ENCODE results near the gene LRRC17. TPM values are rescaled to one million over a fixed set of nuclear protein-coding genes. Genes with fewer than 3 reads are reported as not detected.
A peak's percentile ranks its signal among the peaks of the same experiment; 100 is the strongest.

LRRC17 gene
- total RNA-seq, 6 experiments from 2014 or later: 0.64 to 1.8 (median 1.3) TPM

DNA sequence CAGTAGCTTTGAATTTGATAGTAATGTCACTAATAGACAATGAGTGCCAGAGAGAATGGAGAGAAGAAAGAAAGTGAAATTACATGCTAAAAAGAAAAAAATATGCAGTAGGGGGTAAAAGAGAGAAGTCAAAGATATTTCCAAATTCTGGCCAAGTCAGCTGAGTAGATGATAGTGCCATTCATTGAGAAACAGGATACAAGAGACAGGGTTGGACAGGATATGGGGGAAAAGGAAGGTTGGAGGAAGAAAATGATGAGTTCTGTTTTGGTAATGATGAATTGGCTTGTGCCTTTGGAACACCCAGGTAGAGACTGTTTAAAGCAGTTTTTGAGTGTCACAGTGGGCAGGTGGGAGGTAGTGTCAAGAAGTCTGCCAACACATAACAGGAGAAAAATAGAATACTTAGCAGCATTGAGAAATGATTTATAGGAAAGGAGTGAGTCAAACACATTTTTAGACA lies 78.3 kb downstream of the LRRC17 start:
- H3K9me3 ChIP-seq: no peaks in the 10 kb centered on the region
- no peak for DNase-seq
- peaks cover 0 to 15% (median 0%) of the 10 kb centered on the region in 4 donors for H3K4me1 ChIP-seq
- H3K4me3 ChIP-seq: no peak overlapping the region
- ATAC-seq: no peak
- H3K36me3 ChIP-seq: no peaks in the 10 kb centered on the region
- H3K27me3 ChIP-seq: no peaks in the 10 kb centered on the region
- intact Hi-C loops (cut with DNase I): no loop called here
- H3K27ac ChIP-seq: no peak overlapping the region
- TF ChIP-seq, protein P1, sequence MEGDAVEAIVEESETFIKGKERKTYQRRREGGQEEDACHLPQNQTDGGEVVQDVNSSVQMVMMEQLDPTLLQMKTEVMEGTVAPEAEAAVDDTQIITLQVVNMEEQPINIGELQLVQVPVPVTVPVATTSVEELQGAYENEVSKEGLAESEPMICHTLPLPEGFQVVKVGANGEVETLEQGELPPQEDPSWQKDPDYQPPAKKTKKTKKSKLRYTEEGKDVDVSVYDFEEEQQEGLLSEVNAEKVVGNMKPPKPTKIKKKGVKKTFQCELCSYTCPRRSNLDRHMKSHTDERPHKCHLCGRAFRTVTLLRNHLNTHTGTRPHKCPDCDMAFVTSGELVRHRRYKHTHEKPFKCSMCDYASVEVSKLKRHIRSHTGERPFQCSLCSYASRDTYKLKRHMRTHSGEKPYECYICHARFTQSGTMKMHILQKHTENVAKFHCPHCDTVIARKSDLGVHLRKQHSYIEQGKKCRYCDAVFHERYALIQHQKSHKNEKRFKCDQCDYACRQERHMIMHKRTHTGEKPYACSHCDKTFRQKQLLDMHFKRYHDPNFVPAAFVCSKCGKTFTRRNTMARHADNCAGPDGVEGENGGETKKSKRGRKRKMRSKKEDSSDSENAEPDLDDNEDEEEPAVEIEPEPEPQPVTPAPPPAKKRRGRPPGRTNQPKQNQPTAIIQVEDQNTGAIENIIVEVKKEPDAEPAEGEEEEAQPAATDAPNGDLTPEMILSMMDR (IDR thresholded peaks at IDR 0.05): no peak
- no peak for TF ChIP-seq POLR2A (IDR thresholded peaks at IDR 0.05)

DNA sequence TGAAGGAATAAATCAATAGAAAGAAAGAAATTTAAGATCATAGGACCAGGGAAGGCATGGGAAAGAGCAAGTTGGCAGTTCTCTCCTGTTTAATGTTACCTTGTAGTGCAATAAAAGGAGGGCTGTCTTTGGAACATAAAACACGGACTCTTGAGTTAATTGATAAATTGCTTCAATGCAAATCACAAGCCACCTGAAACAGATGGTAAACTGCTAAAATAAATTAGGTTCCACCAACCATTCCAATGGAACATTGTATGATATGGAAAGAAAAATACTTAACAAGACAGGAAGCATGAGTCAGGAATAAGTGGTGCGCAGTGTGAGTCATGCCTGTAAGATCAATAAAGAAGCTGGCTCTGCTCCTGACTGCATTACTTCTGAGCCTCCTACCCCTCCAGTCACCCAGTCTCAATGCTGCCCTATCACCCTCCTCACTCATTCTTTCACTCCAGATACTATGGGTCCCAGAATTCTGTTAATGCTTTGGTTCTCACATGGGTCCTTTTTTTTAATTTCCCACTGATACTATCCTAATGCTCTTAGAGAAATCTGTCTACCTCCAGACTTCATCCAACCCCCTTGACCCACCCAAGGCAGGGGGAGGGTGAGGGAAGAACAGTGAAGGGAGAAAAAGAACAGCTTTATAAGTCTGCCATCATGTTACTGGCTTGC lies 78.9 kb downstream of the LRRC17 start:
- no peak for TF ChIP-seq POLR2A (IDR thresholded peaks at IDR 0.05)
- TF ChIP-seq, protein P1 (IDR thresholded peaks at IDR 0.05): no peak

DNA sequence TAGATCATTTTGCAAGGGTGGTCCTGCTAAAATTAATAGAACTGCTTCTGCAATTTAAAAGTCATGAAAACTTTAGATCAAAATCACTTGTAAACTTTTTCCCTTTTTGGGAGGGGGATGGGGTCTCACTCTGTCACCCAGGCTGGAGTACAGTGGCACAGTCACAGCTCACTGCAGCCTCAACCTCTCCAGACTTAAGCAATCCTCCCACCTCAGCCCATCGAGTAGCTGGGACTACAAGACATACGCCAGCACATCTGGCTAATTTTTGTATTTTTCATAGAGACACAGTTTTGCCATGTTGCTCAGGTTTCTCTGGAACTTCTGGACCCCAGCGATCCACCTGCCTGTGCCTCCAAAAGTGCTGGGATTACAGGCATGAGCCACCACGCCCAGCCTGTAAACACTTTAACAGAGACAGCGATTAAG lies 79.7 kb downstream of the LRRC17 start:
- ATAC-seq (no peak), DNase-seq (no peak)
- intact Hi-C loops (cut with DNase I): no loop called here
- Histone ChIP-seq H3K4me3 (no peak overlapping the region), H3K27me3 (no peaks in the 10 kb centered on the region), H3K27ac (peak overlapping the region in 2 of 3 donors; percentile 36 to 44), H3K9me3 (no peaks in the 10 kb centered on the region), H3K4me1 (peaks cover 0 to 15% (median 0%) of the 10 kb centered on the region in 4 donors), H3K36me3 (no peaks in the 10 kb centered on the region)
- TF ChIP-seq, protein P1 (IDR thresholded peaks at IDR 0.05): no peak
- TF ChIP-seq POLR2A (IDR thresholded peaks at IDR 0.05): no peak
- 87% methylated on average over 5 of the region's 5 CpGs for WGBS (ENCODE audit: insufficient coverage, low coverage, low lambda C conversion rate, missing lambda C conversion rate)

More for the DNA sequence above, 78.9 kb downstream of the LRRC17 start:
- 67% methylated on average over 2 of the region's 2 CpGs for WGBS (ENCODE audit: insufficient coverage, low coverage, low lambda C conversion rate, missing lambda C conversion rate)
- peak in 2 of 4 donors; percentile 52 to 79 for ATAC-seq
- Histone ChIP-seq H3K9me3 (no peaks in the 10 kb centered on the region), H3K27me3 (no peaks in the 10 kb centered on the region), H3K27ac (no peak overlapping the region), H3K36me3 (no peaks in the 10 kb centered on the region), H3K4me3 (no peak overlapping the region), H3K4me1 (peaks cover 0 to 15% (median 0%) of the 10 kb centered on the region in 4 donors)
- DNase-seq: no peak
- intact Hi-C loops (cut with DNase I): no loop called here

DNA sequence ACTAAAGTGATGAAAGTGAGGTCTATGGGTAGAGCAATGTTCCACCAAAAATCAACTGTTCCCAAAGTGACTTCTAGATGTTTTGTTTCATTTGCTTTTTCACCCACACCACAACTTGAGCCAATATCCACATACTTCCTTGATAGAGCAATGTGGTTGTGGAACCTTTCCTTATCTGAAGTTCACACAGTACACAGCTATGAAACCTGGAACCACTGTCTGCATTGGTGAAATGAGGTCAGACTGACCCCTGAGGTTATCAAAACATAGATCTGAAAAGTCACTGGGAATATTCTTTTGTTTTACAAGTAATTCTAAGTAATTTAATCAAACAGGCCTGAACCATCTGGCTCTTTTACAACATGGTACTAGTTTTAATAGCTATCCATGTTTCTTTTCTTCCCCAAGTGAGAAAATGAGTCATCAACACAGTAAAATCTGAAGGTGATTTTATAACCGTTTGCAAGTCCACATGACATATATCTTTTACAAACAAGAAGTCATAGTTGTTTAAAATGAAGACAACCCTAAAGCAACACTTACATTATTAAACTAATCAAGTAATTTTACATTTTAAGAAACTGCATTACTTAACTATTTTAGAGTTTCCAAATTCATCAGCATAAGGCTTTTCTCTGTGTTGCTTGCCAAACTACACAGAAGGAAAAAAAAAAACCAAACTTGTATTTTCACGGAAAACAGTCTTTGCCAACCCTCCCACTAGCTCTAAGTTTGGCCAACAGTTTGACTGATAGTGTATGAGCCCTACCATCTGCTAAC lies 80.3 kb downstream of the LRRC17 start:
- no peak for TF ChIP-seq POLR2A (IDR thresholded peaks at IDR 0.05)
- TF ChIP-seq, protein P1 (IDR thresholded peaks at IDR 0.05): no peak
- Histone ChIP-seq H3K9me3 (no peaks in the 10 kb centered on the region), H3K27ac (peak overlapping the region in 2 of 3 donors; percentile 36 to 44), H3K27me3 (no peaks in the 10 kb centered on the region), H3K36me3 (no peaks in the 10 kb centered on the region), H3K4me1 (peaks cover 0 to 15% (median 0%) of the 10 kb centered on the region in 4 donors), H3K4me3 (no peak overlapping the region)
- ATAC-seq (peak; percentile 59 to 89 (median 76)), DNase-seq (no peak)
- intact Hi-C loops (cut with DNase I): no loop called here
- WGBS (ENCODE audit: insufficient coverage, low coverage, low lambda C conversion rate, missing lambda C conversion rate): 10% methylated on average over 2 of the region's 2 CpGs

Measured in right lobe of liver (tissue), 6 donors.